Stimulated activated CD4-positive, alpha-beta T cell treated with anti-CD3 and anti-CD28 coated beads, TNF-alpha, amount 100 ng/mL, for 48 hours (primary cell): ENCODE measurements around the gene SMG6.
A peak's percentile ranks its signal among the peaks of the same experiment; 100 is the strongest.

Experiments
- DNase-seq, 3 donors: peaks; one replicate each; pipeline ENCODE4 v3.0.0-alpha.2; 2020; ENCODE audit warnings: low read depth in 3 of 3

Gene SMG6

DNA sequence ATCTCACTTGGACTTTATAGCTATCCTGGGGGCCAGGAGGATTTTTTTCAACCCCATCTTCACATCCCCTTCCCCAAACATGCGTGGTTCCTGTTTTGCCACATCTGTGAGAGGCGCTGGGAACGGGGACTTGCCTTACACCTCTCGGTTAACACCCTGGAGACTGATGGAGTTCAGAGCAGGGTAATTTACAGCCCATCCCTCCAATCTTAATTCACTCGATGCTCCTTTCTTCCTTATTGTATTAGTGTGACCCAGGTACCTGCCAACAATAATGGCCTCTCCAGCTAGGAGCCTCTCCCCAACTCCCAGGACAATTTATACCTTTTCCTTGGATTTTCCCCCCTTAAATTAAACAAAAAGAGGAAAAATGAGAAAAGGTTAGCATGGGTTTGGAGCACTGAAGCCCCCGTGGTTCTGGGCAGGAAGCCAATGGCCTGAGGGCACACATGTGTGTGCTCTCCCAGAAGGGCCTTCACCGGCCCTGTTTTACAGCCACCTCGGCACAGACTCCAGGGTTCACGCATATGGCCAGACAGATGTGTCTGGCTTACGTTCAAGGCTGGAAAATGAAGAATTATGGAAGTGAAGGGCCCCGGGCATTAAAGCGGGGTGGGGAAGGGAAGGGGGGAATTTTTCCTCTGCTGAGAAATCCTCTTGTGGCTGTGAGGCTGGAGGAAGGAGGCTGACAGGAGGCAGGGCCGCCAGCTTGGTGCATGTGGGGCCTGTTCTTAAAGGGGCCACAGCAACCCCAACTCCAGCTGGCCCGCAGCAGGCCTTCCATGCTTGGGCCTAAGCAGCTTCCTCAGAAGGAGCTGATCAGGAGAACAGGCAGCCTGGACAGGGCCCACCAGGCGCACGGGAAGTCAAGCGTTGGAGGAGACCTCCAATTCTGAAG is 227.2 kb downstream of the SMG6 start:
- DNase-seq: no peak

DNA sequence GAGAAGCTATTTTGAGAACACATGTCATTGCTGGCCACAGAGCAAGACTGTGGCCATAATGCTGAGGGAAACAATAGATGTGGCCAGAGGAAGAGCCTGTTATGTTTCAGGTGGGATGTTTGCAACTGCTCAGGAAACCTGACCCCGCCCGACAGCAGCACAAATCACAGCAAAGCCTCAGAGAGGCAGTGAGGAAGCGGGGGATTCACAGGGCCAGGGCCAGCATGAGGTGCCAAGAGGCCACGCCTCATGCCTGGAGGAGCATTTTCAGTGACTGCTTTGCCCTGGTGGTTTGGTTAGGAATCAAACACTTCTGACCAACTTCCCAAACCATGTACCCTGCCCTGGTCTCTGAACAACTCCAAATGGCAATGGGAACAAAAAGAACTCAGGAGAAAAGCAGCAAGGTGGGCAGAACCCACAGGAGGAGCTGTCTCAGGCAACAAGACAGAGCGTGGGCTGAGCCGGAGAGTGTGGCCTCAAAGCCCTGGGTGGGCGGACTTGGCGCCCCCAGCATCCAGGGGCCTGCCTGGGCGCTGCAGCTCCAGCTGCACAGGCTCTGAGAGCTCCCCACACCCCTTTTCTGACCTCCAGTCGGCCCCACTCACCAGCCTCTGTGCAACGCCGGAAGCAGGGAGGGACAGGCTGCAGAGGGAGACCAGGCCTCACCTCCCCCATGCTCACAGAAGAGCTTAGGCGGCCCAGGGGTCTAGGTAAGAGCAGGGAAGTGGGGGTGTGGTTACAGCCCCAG is 228.1 kb downstream of the SMG6 start:
- DNase-seq: no peak

GRCh38 chr17:2074919-2075318 is 228.7 kb downstream of the SMG6 start:
- DNase-seq: no peak

GRCh38 chr17:2071455-2072281 is 231.9 kb downstream of the SMG6 start:
- DNase-seq: no peak

GRCh38 chr17:2071024-2071385 is 232.6 kb downstream of the SMG6 start:
- no peak for DNase-seq

DNA sequence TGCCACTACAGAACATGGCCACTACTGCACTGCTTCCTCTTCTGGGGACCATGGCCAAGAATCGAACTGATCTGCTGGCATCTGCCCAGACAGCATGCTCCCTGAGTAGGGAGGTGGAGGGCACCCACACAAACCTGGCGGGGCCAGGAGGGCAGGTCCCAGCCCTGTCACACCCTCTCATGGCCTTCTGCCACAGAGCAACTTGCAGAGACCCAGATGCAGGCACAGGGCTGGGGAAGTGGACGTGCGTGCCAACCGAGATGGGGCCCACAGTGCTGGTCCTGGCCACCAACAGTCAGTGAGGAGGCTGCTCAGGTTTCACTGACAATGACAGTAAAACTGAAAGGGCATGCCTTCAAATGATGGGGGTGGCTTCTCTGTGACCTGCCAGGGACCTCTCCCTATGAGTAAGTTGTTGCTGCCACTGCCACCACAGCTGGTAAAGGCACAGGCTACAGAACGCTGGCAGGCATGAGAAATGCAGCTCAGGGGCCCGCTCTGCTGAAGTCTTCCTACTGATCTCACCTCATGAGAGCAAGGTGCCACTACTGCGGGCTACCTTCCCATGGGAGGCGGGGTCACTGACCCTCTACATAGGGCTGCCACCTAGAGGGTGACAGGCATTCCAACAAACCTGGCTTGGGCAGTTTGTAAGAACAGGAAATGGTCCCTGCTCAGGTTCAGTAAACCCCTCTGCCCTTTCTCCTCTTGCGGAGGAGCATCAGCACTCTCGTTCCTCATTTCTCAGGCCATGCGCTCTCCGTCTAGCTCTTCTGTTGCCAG is 233.2 kb downstream of the SMG6 start:
- DNase-seq: peak in 2 of 3 donors; percentile 69 to 78

DNA sequence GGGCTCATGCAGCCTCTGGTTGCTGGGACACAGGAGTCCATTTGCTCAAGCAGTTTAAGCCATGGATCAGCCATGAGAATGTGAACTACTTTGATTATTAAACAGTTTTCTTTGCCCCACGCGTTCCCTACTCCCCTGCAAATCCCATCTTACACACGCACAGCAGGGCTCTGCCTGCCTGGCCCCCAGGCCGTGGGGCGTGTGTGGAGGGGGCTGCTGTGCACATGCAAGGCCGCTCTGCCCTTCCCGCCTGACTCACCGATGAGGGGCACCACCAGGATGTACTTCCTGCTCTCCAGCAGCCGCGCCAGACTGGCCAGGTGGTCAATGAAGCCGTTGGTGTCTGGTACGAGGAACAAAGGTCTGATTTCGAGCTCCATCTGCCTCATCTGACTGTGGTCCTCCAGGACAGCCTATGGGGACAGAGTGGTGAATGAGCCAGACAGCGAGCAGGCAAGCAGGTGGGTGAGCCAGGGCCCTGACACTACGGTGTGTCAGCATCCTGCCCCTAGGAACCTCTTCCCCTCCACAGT is 235.0 kb downstream of the SMG6 start:
- no peak for DNase-seq

- DNase-seq: no peak
These were observed 235.5 kb downstream of the SMG6 start for GRCh38 chr17:2068031-2068518.

DNA sequence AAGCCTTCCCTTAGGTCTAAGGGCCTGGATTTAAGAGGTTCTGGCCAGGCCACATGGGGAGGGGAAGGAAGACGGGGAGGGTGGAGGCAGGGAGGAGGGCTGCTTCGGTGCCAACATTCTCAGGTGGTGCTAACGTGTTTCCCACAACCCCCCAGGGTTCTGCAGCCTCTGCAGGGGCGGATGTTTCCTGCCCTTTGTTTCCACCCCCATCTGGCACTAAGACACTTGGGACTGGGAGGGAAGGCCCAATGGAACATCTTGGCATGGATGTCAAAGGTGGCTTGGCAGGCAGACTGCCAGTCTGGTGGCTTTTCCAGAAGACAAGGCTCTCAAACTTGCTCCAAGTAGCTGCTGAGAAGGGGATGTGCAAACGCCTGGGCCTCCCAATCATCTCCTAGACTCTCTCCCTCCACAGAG is 236.0 kb downstream of the SMG6 start:
- DNase-seq: no peak

DNA sequence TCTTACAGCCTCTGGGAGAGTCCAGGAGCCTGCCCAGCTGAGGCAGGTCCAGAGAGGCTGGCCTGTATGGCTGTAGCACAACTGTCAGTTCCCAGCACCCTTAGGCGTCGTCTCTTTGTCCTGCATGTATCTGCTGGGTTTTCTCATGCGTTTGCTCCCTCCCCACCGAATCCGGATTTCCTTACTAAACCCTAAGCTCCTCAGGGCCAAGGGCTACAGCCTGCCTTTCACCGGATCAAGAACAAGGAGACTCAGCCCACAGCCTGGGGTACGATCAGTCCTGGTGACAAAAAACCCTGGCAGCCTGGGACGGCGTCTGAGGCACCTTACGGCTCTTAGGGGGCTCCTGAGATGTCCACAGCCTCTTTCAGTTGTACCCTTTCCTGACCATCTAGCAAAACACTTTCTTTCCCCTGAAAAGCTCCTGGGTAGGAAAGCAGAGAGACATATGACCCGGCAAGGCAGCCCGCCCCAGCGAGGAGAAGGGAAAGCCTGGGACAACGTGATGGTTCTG is 236.5 kb downstream of the SMG6 start:
- DNase-seq: no peak

DNA sequence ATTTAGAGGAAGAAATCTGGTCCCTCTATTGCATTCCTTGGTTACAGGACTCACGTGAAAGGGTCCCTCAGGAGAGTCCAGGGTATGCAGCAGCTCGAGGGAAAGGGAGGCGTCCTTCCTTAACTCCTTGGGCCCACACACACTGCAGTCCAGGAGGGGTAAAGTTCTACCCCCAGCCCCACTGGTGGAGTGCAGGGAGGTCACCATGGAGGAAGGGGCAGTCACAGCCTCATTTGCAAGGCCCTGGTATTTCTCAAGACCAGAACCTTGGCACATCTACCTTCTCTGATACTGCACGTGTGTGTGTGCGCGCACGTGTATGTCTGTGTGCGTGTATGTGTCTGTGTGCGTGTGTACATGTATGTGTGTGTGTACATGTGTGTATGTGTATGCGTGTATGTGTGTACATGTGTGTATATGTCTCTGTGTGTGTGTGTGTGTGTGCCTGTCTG is 237.6 kb downstream of the SMG6 start:
- DNase-seq: no peak

- peak in 1 of 3 donors; percentile 51 for DNase-seq
These were observed 238.4 kb downstream of the SMG6 start for GRCh38 chr17:2064980-2065785.

GRCh38 chr17:2064520-2064971 is 239.0 kb downstream of the SMG6 start:
- no peak for DNase-seq

DNA sequence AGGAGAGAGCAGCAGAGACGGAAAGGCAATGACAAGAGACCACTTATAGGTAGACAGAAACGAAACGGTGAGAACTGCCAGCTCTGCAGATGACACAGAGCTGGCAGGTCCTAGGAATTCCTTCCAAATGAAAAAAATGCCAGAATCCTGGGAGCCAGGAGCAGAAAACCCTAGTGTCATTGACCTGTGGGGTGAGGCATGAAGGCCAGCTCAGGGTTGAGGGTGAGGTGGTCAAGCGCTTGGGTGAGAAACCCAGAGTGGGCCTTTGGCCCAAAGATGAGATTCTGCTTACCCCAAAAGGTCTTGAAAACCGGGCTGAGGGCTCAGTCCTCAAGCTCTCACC is 239.5 kb downstream of the SMG6 start:
- no peak for DNase-seq

DNA sequence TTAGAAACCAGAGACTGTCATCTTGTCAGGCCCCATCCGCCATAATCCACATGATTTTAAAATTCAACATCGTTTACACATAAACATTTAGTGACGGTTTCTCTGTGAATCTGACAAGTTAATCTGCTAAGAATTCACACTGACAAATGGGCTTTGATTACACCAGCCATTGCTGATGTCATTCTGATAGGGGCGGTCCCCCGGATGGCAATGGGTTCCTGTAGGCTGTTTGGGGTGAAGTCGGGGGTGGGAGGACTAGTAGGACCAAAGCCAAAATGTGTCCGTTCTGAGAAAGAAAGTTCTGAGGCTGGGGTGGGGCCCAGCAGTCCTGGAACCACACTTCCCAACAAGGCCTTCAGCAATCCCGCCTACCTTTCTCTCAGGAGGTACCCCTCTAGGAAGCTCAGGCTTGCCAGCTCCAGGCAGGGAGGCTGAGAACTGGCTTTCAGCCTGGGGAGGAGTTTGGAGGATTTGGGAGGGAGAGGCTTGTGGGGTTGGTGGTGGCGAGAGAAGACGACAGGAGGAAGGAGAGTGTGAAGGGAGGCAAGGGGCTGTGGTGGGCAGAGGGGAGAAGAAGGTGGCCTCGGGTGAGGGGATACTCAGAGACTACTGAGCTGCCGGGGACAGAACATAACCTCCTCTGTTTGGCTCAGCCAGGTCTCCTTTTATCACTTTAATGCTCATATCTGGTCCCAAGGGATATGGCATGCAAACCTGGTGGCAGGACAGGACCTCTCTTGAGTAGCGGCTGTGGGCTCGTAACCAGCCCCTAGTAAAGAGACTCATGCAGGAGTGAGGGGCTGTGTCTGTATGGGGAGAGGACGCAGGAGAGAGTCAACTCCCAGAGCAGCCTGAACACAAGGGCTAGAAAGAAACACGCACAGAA is 240.1 kb downstream of the SMG6 start:
- DNase-seq: no peak

- no peak for DNase-seq
These were observed 240.9 kb downstream of the SMG6 start for GRCh38 chr17:2062571-2063183.

DNA sequence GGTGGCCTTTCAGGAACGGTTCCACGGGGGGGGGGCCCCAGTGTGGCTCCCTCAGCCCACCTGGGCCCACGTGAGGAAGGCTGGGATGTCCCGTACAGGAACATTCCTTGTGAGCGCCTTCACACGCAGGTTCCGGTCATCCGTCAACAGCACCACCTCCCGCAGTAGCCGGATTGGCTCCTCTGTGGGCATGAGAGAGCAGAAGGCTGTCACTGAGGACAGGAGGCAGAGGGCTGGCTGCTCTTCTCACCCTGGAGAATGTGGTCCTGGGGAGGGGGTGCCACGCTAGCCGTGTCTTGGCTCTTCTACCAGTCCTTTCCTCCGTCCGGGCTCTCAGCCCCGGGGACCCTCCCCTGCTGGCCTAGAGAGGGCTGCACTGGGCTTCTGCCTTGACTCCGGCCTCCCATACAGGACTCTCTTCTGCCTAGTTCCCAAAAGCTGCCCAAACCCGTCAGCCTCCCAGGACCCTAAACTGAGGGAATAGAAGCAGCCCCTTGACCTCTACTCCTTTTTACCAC is 242.1 kb downstream of the SMG6 start:
- no peak for DNase-seq
